PFSK-1 (cell line): ENCODE results near the gene DCLK3.

ENCODE experiments used
- FOXP2 ChIP-seq: optimal IDR thresholded peaks from 2 replicates; pipeline ENCODE3; 2011; ENCODE audit warnings: borderline replicate concordance, control low read depth, inconsistent platforms; ENCODE audit not compliant: insufficient read depth; ENCODE audit errors: extremely low read length, extremely low read depth
- POLR2AphosphoS5 ChIP-seq: IDR thresholded peaks from 2 replicates; pipeline ENCODE4 v1.6.1; 2012; ENCODE audit warnings: low read depth, mild to moderate bottlenecking, control low read depth, low read length, moderate library complexity
- REST ChIP-seq, 2 experiments: IDR thresholded peaks; 2 replicates each; pipeline versions ENCODE4 v1.6.1 to v1.8.0; 2011 to 2012; ENCODE audit warnings: low read depth in 2 of 2, low read length in 2 of 2, control low read depth in 1 of 2, inconsistent platforms in 1 of 2, mild to moderate bottlenecking in 1 of 2, moderate library complexity in 1 of 2; ENCODE audit not compliant: insufficient read depth in 1 of 2
- SIN3A ChIP-seq: IDR thresholded peaks from 2 replicates; pipeline ENCODE4 v1.6.1; 2012; ENCODE audit warnings: mild to moderate bottlenecking, low read length, moderate library complexity, borderline replicate concordance; ENCODE audit not compliant: insufficient read depth
- TAF1 ChIP-seq: IDR thresholded peaks from 2 replicates; pipeline ENCODE4 v1.6.1; 2012; ENCODE audit warnings: low read length, control low read depth, borderline replicate concordance; ENCODE audit not compliant: insufficient read depth

The DCLK3 gene

GRCh38 chr3:36756269-36756668 is 8.1 kb downstream of the DCLK3 start:
- TF ChIP-seq SIN3A (no peak), REST (IDR thresholded peaks at IDR 0.05; ENCODE audit: insufficient read depth in 1 of 2, low read depth in 2 of 2, low read length in 2 of 2) (peak in 1 of 2 experiments; percentile 84; a peak in 2 of 4 replicates)

- no peak for TF ChIP-seq POLR2AphosphoS5
- no peak for TF ChIP-seq SIN3A
- TF ChIP-seq FOXP2, result no peak
- no peak for TF ChIP-seq REST (IDR thresholded peaks at IDR 0.05; ENCODE audit: insufficient read depth in 1 of 2, low read depth in 2 of 2, low read length in 2 of 2)
- TF ChIP-seq TAF1, result no peak
Measured at GRCh38 chr3:36751326-36751725, 13.0 kb downstream of the DCLK3 start.

- TF ChIP-seq REST (IDR thresholded peaks at IDR 0.05; ENCODE audit: insufficient read depth in 1 of 2, low read depth in 2 of 2, low read length in 2 of 2) (no peak), SIN3A (no peak), POLR2AphosphoS5 (no peak), FOXP2 (no peak), TAF1 (no peak)
Measured at GRCh38 chr3:36750737-36751136, 13.6 kb downstream of the DCLK3 start.

GRCh38 chr3:36744763-36745162 is 19.6 kb downstream of the DCLK3 start:
- TF ChIP-seq TAF1, result no peak
- no peak for TF ChIP-seq SIN3A
- no peak for TF ChIP-seq POLR2AphosphoS5
- TF ChIP-seq REST (IDR thresholded peaks at IDR 0.05; ENCODE audit: insufficient read depth in 1 of 2, low read depth in 2 of 2, low read length in 2 of 2), result no peak
- TF ChIP-seq FOXP2, result no peak

GRCh38 chr3:36743826-36744225 is 20.5 kb downstream of the DCLK3 start:
- TF ChIP-seq POLR2AphosphoS5 (no peak), TAF1 (no peak), REST (IDR thresholded peaks at IDR 0.05; ENCODE audit: insufficient read depth in 1 of 2, low read depth in 2 of 2, low read length in 2 of 2) (no peak), FOXP2 (no peak), SIN3A (no peak)
